ENCODE data around the gene ASCL1. TPM values are rescaled to one million over a fixed set of nuclear protein-coding genes. Genes with fewer than 3 reads are reported as not detected.

The ASCL1 gene
- total and polyA plus RNA-seq, 8 donors = 0.10 to 0.92 (median 0.41) TPM; not detected in 2

- peaks cover 6 to 11% (median 9%) of the 10 kb centered on the region in 4 donors for H3K9me3 ChIP-seq
- no peak for TF ChIP-seq POLR2AphosphoS5 (IDR thresholded peaks at IDR 0.05)
- intact Hi-C loops (cut with DNase I; ENCODE audit: low total_unique reads) = no loop called here
- H3K36me3 ChIP-seq = no peaks in the 10 kb centered on the region
- DNase-seq = no peak
- peaks cover 19 to 98% (median 73%) of the 10 kb centered on the region in 3 donors for H3K27me3 ChIP-seq
- no peak overlapping the region for H3K27ac ChIP-seq
- H3K4me3 ChIP-seq = no peak overlapping the region
- peaks cover 17 to 33% (median 25%) of the 10 kb centered on the region in 4 donors for H3K4me1 ChIP-seq
- 0 to 22% (median 10%) methylated on average over 3 of the region's 3 CpGs for WGBS, 5 donors
Measured at GRCh38 chr12:102962986-102963385, 5.5 kb downstream of the ASCL1 start.

- intact Hi-C loops (cut with DNase I; ENCODE audit: low total_unique reads) = no loop called here
- TF ChIP-seq POLR2AphosphoS5 (IDR thresholded peaks at IDR 0.05) (no peak), POLR2A (IDR thresholded peaks at IDR 0.05) (no peak), EP300 (IDR thresholded peaks at IDR 0.05) (no peak), CTCF (IDR thresholded peaks at IDR 0.05) (no peak)
- Histone ChIP-seq H3K36me3 (no peaks in the 10 kb centered on the region), H3K4me1 (peaks cover 9 to 25% (median 17%) of the 10 kb centered on the region in 4 donors), H3K4me3 (no peak overlapping the region), H3K9me3 (peaks cover 6 to 11% (median 9%) of the 10 kb centered on the region in 4 donors), H3K27ac (no peak overlapping the region), H3K27me3 (peaks cover 14 to 91% (median 65%) of the 10 kb centered on the region in 3 donors)
- 39 to 60% (median 47%) methylated on average over 4 of the region's 4 CpGs for WGBS, 5 donors
- DNase-seq = no peak
Measured at GRCh38 chr12:102963796-102964195, 6.3 kb downstream of the ASCL1 start.

GRCh38 chr12:102964872-102965271 lies 7.4 kb downstream of the ASCL1 start:
- intact Hi-C loops (cut with DNase I; ENCODE audit: low total_unique reads) = no loop called here
- Histone ChIP-seq H3K4me3 (peak overlapping the region in 3 of 4 donors; percentile 14 to 28 (median 14)), H3K27me3 (peaks cover 10 to 87% (median 62%) of the 10 kb centered on the region in 3 donors), H3K27ac (no peak overlapping the region), H3K9me3 (peaks cover 6 to 11% (median 9%) of the 10 kb centered on the region in 4 donors), H3K4me1 (peaks cover 9 to 22% (median 16%) of the 10 kb centered on the region in 4 donors), H3K36me3 (no peaks in the 10 kb centered on the region)
- peak; percentile 52 to 82 for DNase-seq
- 1 to 3% (median 1%) methylated on average over 21 of the region's 21 CpGs for WGBS, 5 donors
- TF ChIP-seq POLR2AphosphoS5 (IDR thresholded peaks at IDR 0.05) = no peak
- TF ChIP-seq POLR2A (IDR thresholded peaks at IDR 0.05) = no peak
- TF ChIP-seq EP300 (IDR thresholded peaks at IDR 0.05) = no peak
- TF ChIP-seq CTCF (IDR thresholded peaks at IDR 0.05) = no peak

GRCh38 chr12:102965281-102966155 lies 8.0 kb downstream of the ASCL1 start:
- intact Hi-C loops (cut with DNase I; ENCODE audit: low total_unique reads) = no loop called here
- Histone ChIP-seq H3K4me3 (peak overlapping the region in 3 of 4 donors; percentile 14 to 28 (median 14)), H3K9me3 (peaks cover 6 to 11% (median 9%) of the 10 kb centered on the region in 4 donors), H3K36me3 (no peaks in the 10 kb centered on the region), H3K27me3 (peaks cover 10 to 81% (median 57%) of the 10 kb centered on the region in 3 donors), H3K27ac (no peak overlapping the region), H3K4me1 (peaks cover 9 to 22% (median 16%) of the 10 kb centered on the region in 4 donors)
- peak in 1 of 2 donors; percentile 52 for DNase-seq
- 2 to 7% (median 3%) methylated on average over 38 of the region's 38 CpGs for WGBS, 5 donors
- no peak for TF ChIP-seq POLR2AphosphoS5 (IDR thresholded peaks at IDR 0.05)
- no peak for TF ChIP-seq EP300 (IDR thresholded peaks at IDR 0.05)
- no peak for TF ChIP-seq POLR2A (IDR thresholded peaks at IDR 0.05)
- no peak for TF ChIP-seq CTCF (IDR thresholded peaks at IDR 0.05)

All from stomach (tissue), 9 donors.